ENCODE measurements around the gene SLC4A7.
"Not testable (repeated sequence)": the region's sequence is repeated elsewhere in the genome, so short reads cannot be mapped to it uniquely, and the experiment has no call there.

SLC4A7 gene

DNA sequence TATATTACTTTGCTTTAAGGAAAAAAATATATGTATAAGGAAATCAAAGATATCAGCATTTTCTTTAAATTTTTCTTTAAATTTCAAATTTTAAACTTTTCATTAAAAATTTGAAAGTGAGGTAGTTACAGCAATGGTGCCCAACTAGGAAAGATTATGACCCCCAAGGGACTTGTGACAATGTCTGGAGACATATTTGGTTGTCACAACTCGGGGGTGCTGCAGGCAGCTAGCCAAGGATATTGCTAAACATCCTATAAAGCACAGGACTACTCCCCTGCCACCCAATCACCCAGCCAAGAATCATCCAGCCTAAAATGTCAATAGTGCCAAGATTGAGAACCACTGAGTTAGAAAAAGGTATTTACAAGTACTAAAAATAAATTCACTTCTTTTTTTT, 57.3 kb downstream of the SLC4A7 start:
- DNase-seq = no peak

GRCh38 chr3:27425896-27426565, 58.2 kb downstream of the SLC4A7 start:
- DNase-seq = no peak

GRCh38 chr3:27424812-27425521, 59.2 kb downstream of the SLC4A7 start:
- DNase-seq = not testable (repeated sequence)

DNA sequence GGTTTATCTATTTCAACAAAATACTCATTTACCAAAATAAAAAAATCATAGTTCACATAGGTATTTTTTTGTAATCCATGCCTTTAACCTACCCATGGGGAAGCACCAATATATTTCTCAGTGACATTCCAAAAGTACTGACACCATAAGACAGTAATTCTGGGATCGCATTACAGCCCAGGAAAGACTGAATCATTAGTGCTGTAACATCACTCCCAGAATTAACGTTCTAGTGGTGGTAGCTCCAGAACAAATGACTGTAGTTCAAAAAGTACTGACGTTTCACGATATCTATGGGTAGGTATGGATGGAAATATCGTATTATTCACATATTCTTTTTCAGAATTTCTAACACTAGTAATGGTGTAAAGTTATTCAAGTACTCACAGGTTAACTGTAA, 60.7 kb downstream of the SLC4A7 start:
- DNase-seq = no peak

DNA sequence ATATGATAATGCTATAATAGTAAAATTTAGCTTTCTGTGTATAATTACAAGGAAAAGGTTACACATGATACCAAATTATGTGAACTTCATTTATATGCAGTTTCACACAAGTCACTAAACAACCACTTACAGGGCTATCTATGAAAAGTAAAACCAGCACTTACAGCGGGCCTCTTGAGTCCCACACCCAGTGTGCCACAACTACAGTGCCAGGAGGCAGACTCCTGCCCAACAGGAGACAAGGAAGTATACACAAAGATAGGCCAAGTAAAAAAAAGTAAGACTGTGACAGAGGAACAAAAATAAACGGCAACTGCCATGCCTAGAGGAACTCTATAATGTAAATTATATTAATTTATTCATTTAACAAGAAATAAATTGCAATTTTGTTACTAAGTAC, 61.6 kb downstream of the SLC4A7 start:
- no peak for DNase-seq

- no peak for DNase-seq
Measured at GRCh38 chr3:27415202-27415601, 69.0 kb downstream of the SLC4A7 start.

GRCh38 chr3:27392950-27393679, 91.1 kb downstream of the SLC4A7 start:
- DNase-seq = no peak

GRCh38 chr3:27392414-27392813, 91.8 kb downstream of the SLC4A7 start:
- not testable (repeated sequence) for DNase-seq

DNA sequence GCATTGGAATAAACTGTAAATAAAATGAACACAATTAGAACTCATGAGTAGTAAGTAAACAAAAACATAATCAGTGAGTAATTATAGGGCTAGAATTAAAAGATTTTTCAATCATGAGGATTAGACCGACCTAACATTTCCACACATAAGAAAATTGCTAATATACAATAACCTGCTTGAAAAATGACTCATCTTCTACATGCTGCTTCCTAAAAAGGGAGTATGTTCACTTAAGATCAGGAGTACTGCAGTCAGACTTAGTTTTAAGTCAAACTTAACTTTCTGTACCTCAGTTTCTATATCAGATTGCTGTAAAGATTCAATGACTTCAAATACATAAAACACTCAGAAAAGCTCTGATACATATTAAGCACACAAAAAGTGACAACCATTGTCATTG, 92.4 kb downstream of the SLC4A7 start:
- DNase-seq = no peak

DNA sequence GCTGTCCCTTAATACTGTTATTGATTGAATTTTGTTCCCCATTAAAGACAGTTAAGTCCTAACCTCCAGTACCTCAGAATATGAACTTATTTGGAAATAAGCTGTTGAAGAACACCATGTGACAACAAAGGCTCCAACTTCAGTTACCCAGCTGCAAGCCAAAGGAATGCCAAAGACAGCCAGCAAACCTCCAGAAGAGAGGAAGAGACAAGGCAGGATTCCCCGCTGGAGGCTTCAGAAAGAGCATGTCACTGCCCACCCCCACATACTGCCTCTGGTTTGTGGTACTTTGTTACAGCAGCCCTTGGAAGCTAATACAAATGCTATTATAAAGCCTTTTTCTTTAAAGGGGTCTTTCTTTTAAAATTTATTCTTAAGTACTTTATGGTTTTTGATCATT, 96.6 kb downstream of the SLC4A7 start:
- no peak for DNase-seq

GRCh38 chr3:27385504-27385903, 98.7 kb downstream of the SLC4A7 start:
- DNase-seq = no peak

GRCh38 chr3:27384191-27384590, 100.0 kb downstream of the SLC4A7 start:
- no peak for DNase-seq

GRCh38 chr3:27380433-27381357, 103.5 kb downstream of the SLC4A7 start:
- no peak for DNase-seq

DNA sequence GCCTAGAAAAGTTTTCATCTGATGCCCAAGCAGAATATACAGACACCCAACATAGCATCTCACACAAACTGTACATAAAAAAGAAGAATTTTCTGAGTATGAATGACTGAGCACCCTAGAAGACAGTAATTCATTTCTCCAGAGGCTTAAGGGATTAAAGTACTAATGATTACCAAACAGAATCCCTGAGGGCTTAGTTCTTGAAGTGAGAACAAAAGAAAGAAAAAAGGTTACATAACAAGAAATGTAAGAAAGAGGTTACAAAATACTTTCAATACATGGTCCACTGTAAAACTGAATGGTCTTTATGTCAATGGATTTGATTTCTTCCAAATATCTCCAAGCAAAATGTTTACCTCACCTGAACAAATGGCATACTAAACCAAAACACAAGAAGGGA, 105.9 kb downstream of the SLC4A7 start:
- no peak for DNase-seq

DNA sequence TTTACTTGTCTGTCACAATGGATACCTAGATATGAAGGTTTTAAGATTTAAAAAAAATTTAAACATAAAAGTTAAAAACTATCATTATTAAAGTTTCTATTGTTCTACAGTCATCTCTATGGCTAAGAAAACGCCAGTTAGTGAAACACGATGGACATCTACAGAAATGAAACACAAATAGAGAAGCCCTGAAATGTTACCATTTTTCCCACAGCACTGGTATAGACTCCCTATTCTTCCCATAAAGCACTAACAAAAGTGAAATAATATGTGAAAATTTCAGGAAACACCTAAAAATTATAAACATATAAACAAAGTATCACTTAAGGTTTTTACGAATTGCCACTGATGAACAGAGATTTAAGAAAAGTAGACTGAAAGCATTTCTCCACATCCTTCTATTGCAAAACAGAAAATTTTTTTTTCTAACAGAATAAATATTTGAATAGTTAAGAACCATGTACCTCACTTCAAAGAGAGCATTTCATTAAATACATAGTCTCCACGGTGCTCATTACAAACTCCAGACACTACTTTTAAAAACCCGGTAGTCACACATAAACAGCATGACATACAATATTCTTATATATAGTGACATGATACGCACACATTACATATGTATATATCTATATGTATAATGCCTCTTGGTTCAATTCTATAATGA, 107.9 kb downstream of the SLC4A7 start:
- DNase-seq = no peak

GRCh38 chr3:27368831-27369607, 115.2 kb downstream of the SLC4A7 start, which contains the start of gene NEK10:
Gene NEK10 (minus strand): TSS chr3:27369383. CDS start chr3:27352882, 16,501 bp downstream.
- peak; percentile 70 for DNase-seq

DNA sequence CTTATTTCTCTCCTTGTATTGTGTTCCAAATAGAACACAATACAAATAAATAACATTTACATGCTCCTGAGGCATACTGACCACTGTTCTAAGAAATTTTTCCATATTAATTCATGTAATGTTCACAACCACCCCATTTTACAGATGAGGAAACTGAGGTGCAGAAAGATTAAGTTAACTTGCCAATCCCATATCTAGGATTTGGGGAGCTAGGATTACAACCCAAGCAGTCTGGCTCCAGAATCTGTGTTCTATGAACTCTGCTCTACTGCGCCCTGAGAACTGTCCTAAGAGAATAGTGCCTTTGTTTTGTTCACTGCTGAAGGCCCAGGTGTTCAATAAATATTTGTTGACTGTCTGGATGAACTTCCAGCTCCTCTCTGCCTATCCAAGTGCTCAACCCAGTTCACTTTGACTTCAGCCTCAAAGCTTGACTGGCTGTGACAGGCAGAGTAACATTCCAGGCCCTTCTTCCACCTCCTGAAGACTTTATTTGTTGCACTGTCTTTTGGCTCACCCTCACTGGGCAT, 118.1 kb downstream of the SLC4A7 start:
- DNase-seq = no peak

DNA sequence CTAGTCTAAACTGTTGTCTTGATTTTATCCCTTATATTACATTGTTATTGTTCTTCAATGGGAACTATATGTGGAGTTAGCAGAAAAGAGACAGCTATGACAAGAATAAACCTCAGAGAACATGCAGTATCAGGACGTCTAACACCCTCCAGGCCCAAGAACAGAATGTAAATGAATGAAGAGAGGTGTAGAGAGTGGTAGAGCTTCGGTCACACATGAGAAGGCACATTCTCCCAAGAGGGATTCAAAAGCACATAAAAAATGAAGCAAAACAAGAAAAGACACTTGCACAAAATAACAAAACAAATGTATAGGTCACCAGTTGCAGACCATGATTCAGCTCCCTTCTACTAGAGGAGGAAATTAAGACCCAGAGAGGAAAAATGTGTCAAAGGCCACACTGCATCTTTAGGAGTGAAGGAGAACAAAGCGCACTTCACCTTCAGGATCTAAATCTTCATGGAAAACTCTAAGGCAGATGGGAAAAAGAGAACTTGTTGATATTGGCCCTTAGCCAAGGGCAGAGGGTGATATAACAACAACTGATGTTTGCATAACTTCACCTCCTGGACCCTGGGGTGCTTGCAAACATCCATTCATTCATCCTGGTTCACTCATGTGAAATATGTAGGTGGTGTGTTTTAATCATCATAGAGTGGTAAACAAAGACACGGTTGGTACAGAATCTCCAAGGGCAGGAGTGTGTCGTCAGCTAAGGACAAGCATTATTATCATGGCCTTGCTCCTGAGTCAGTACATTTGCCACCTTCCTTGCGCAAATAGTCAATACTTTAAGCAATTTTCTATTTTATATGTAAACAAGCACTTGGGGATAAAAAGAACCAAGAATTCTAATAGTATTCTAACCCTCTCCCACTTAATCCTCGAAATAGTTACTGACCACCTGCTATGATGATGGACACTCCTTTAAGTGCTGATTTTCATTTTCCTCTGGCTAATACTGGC, 123.8 kb downstream of the SLC4A7 start:
- DNase-seq = peak; percentile 74

GRCh38 chr3:27358372-27358771, 125.8 kb downstream of the SLC4A7 start:
- no peak for DNase-seq
